GM12878 (cell line): ENCODE results near the gene PGK1. TPM values are rescaled to one million over a fixed set of nuclear protein-coding genes. Genes with fewer than 3 reads are reported as not detected.
"Not testable (repeated sequence)": the region's sequence is repeated elsewhere in the genome, so short reads cannot be mapped to it uniquely, and the experiment has no call there.

Experiments used
- ATAC-seq: fragments of 200-7000 bp; cut with Tn5 transposase; 3 replicates; pipeline ENCODE4 v1.9.1; 2020; ENCODE audit warnings: mild to moderate bottlenecking, moderate library complexity
- BruUV-seq: library from RNA; stranded (reverse); fragments of 400-500 nt; replicated peaks from 2 replicates; lab custom pipeline; 2021; lab: Mats Ljungman, UMichigan
- CTCF ChIA-PET: fragments of 300-600 bp; sonication (Branson Sonifier 250); formaldehyde crosslinking; extraction: SDS; loops from one replicate; lab custom pipeline; 2021; ENCODE audit warnings: inconsistent platforms; lab: Yijun Ruan, JAX
- POLR2A ChIA-PET: fragments of 350-600 bp; formaldehyde crosslinking; extraction: SDS; loops from one replicate; lab custom pipeline; 2021; ENCODE audit warnings: inconsistent platforms; lab: Charles Lee
- RAD21 ChIA-PET: fragments of 300-600 bp; sonication (Branson Sonifier 250); formaldehyde crosslinking; loops from one replicate; lab custom pipeline; 2023; ENCODE audit warnings: antibody characterized with exemption; ENCODE audit not compliant: unreplicated experiment; lab: Charles Lee
- SMC1A ChIA-PET: fragments of 300-600 bp; sonication (Branson Sonifier 250); formaldehyde crosslinking; loops from one replicate; lab custom pipeline; 2023; ENCODE audit not compliant: unreplicated experiment, uncharacterized antibody; lab: Charles Lee
- DNase-seq: peaks from one replicate; pipeline ENCODE4 v3.0.0-alpha.2; 2011; ENCODE audit warnings: low read depth, low spot score
- FAIRE-seq: peaks from 3 replicates; lab custom pipeline; 2011; peaks lifted over from hg19 to GRCh38; lab: Jason Lieb, UNC
- H2AFZ ChIP-seq: 2 replicates; pipeline ENCODE4 v1.6.0; 2011; ENCODE audit warnings: low read depth, low read length, control low read depth; ENCODE audit not compliant: control insufficient read depth
- H3K27ac ChIP-seq: 2 replicates; pipeline ENCODE4 v1.5.1; 2011; ENCODE audit warnings: control low read depth; ENCODE audit not compliant: control insufficient read depth, insufficient read depth
- H3K27me3 ChIP-seq, 2 experiments: replicated peaks in 1 of 2; 2 replicates each; pipeline versions ENCODE4 v1.6.0 to v1.6.1; 2011; ENCODE audit warnings: low read length in 1 of 2; ENCODE audit not compliant: control insufficient read depth in 2 of 2, insufficient read depth in 2 of 2
- H3K36me3 ChIP-seq, 2 experiments: 2 replicates each; pipeline ENCODE4 v1.5.1; 2011; ENCODE audit warnings: low read length in 1 of 2; ENCODE audit not compliant: control insufficient read depth in 2 of 2, insufficient read depth in 2 of 2
- H3K4me1 ChIP-seq: 2 replicates; pipeline ENCODE4 v1.6.1; 2011; ENCODE audit warnings: mild to moderate bottlenecking, low read length, moderate library complexity, mixed read lengths; ENCODE audit not compliant: control insufficient read depth, insufficient read depth
- H3K4me2 ChIP-seq: 2 replicates; pipeline ENCODE4 v1.6.0; 2011; ENCODE audit warnings: control low read depth; ENCODE audit not compliant: control insufficient read depth, insufficient read depth
- H3K4me3 ChIP-seq: fragments of 200-600 bp; sonication (generic); 2 replicates; pipeline ENCODE4 v1.5.1; 2016
- H3K79me2 ChIP-seq: 2 replicates; pipeline ENCODE4 v1.6.0; 2011; ENCODE audit warnings: low read length; ENCODE audit not compliant: control insufficient read depth, insufficient read depth
- H3K9ac ChIP-seq: 2 replicates; pipeline ENCODE4 v1.8.0; 2011; ENCODE audit warnings: low read length, control low read depth, mixed read lengths; ENCODE audit not compliant: control insufficient read depth, insufficient read depth
- H3K9me3 ChIP-seq: replicated peaks from 3 replicates; pipeline ENCODE4 v1.5.1; 2011; ENCODE audit warnings: mild to moderate bottlenecking, low read length; ENCODE audit not compliant: control insufficient read depth, insufficient read depth
- H4K20me1 ChIP-seq: 2 replicates; pipeline ENCODE4 v1.6.0; 2011; ENCODE audit not compliant: control insufficient read depth, insufficient read depth
- RFX5 ChIP-seq: IDR thresholded peaks from 2 replicates; pipeline ENCODE4 v1.6.1; 2011; ENCODE audit warnings: low read depth, low read length, improper control_type of control experiment
- in situ Hi-C: fragments of 300-500 bp; cut with MboI; formaldehyde crosslinking; loops from 9 replicates; pipeline ENCODE4 v1.14.3; 2018; ENCODE audit warnings: mixed read lengths
- intact Hi-C: fragments of 100-400 bp; cut with micrococcal nuclease; formaldehyde crosslinking; loops from one replicate; pipeline ENCODE4 v1.14.2; 2022; ENCODE audit not compliant: unreplicated experiment
- polyA plus RNA-seq, 11 experiments: library from polyadenylated mRNA; depleted of rRNA in 4 of 11; unstranded in 6 of 11; stranded (reverse) in 5 of 11; fragments of >200 nt; fragmentation: Nextera tagmentation in 4 of 11; fragmentation: Illumina TruSeq in 1 of 11; extraction: Ambion mirVana in 4 of 11; extraction: Trizol in 1 of 11; gene quantifications; 1 replicate in 1 of 11; 2 replicates in 10 of 11; pipeline versions ENCODE4 v1.2.1 to v1.2.3, GENCODE V29; 2011 to 2016; ENCODE audit warnings: inconsistent platforms in 2 of 11, missing spikeins in 2 of 11, low read depth in 1 of 11
- total RNA-seq, 4 experiments: library from RNA; depleted of rRNA in 3 of 4; stranded (reverse); fragments of >200 nt in 3 of 4; fragmentation: Illumina TruSeq in 1 of 4; extraction: Trizol in 1 of 4; gene quantifications; 2 replicates each; pipeline versions ENCODE4 v1.2.1 to v1.2.3, GENCODE V29; 2013 to 2021
- TF ChIP-seq, protein P1 (sequence below): fragments of 450-650 bp; IDR thresholded peaks from 2 replicates; pipeline ENCODE4 v1.6.1; 2018; ENCODE audit warnings: mild to moderate bottlenecking, low read depth, moderate library complexity; ENCODE audit not compliant: partially characterized antibody

PGK1 gene
- total and polyA plus RNA-seq, 10 of the 15 experiments (the other 5 are each of a cell fraction or from before 2014, with no cell fraction given) = 370 to 1,825 (median 629) TPM

DNA sequence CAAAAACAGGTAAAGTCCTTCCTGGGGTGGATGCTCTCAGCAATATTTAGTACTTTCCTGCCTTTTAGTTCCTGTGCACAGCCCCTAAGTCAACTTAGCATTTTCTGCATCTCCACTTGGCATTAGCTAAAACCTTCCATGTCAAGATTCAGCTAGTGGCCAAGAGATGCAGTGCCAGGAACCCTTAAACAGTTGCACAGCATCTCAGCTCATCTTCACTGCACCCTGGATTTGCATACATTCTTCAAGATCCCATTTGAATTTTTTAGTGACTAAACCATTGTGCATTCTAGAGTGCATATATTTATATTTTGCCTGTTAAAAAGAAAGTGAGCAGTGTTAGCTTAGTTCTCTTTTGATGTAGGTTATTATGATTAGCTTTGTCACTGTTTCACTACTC is 21.7 kb downstream of the PGK1 start:
- RAD21 ChIA-PET, H3K9me3 ChIP-seq, H3K27ac ChIP-seq, H2AFZ ChIP-seq, ATAC-seq, FAIRE-seq, H3K9ac ChIP-seq, H3K27me3 ChIP-seq, H3K4me1 ChIP-seq, intact Hi-C loops, H3K4me3 ChIP-seq, H4K20me1 ChIP-seq, DNase-seq, H3K4me2 ChIP-seq, in situ Hi-C loops: not testable (repeated sequence)
- SMC1A ChIA-PET = interaction anchor here (0.6 to 1.3 kb wide), 3 partner anchors 14 to 1042 kb away, joined by 3 read pairs; partner anchors contain the start of genes ATP7A and TAF9B
- Histone ChIP-seq H3K79me2 (peaks cover 14% of the 10 kb centered on the region), H3K36me3 (peaks cover 0 to 14% of the 10 kb centered on the region in 2 experiments; a peak in 3 of 4 replicates)
- BruUV-seq = TSS peak; percentile 45
- POLR2A ChIA-PET = interaction anchor here (0.7 kb wide), 1 partner anchor 820 kb away, joined by 3 read pairs; no protein-coding TSS in a partner anchor
- CTCF ChIA-PET = interaction anchor here (0.7 to 2.0 kb wide), 2 partner anchors 956 to 1939 kb away, joined by 3 to 4 read pairs; no protein-coding TSS in a partner anchor

DNA sequence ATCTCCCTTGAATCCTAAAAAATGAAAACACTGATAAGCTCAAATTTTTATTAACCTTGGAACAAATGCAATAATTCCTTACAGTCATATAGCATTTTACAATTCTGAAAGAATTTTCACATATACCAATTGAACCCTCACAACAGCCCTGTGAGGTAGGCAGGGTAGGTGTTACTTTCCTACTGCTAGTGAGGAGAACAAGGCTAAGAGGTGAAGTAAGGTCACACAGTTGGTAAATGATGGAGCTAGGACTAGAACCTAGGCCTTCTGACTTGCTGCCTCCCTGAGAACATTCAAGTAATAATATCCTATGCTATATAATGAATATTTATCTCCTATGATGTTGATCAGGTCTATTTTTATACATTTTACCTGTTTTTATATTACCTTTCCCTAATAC is 25.7 kb downstream of the PGK1 start:
- intact Hi-C loops (loop anchor here (10.0 kb wide), 2 partner anchors 385 to 955 kb away; no protein-coding TSS in a partner anchor), in situ Hi-C loops (no loop called here)
- no peak overlapping the region for H3K9ac ChIP-seq
- peaks cover 0 to 18% of the 10 kb centered on the region in 2 experiments; a peak in 2 of 4 replicates for H3K36me3 ChIP-seq
- H3K4me2 ChIP-seq = no peak overlapping the region
- ChIA-PET RAD21 (interaction anchor here (1.2 kb wide), 1 partner anchor 8 kb away, joined by 5 read pairs; no protein-coding TSS in a partner anchor), CTCF (interaction anchor here (1.6 to 2.0 kb wide), 2 partner anchors 12 to 23 kb away, joined by 5 to 7 read pairs; no protein-coding TSS in a partner anchor), SMC1A (interaction anchor here (2.5 kb wide), 1 partner anchor 14 kb away, joined by 8 read pairs; no protein-coding TSS in a partner anchor), POLR2A (interaction anchor here (1.3 kb wide), 1 partner anchor 12 kb away, joined by 4 read pairs; no protein-coding TSS in a partner anchor)
- no peak overlapping the region for H3K27ac ChIP-seq
- H2AFZ ChIP-seq = no peak overlapping the region
- no peaks in the 10 kb centered on the region for H3K4me1 ChIP-seq
- FAIRE-seq (no peak), ATAC-seq (peak; percentile 26; the same call in 1 of the 3 replicates), DNase-seq (no peak)
- H3K4me3 ChIP-seq = no peak overlapping the region
- no peaks in the 10 kb centered on the region for H3K9me3 ChIP-seq
- TF ChIP-seq, protein P1, sequence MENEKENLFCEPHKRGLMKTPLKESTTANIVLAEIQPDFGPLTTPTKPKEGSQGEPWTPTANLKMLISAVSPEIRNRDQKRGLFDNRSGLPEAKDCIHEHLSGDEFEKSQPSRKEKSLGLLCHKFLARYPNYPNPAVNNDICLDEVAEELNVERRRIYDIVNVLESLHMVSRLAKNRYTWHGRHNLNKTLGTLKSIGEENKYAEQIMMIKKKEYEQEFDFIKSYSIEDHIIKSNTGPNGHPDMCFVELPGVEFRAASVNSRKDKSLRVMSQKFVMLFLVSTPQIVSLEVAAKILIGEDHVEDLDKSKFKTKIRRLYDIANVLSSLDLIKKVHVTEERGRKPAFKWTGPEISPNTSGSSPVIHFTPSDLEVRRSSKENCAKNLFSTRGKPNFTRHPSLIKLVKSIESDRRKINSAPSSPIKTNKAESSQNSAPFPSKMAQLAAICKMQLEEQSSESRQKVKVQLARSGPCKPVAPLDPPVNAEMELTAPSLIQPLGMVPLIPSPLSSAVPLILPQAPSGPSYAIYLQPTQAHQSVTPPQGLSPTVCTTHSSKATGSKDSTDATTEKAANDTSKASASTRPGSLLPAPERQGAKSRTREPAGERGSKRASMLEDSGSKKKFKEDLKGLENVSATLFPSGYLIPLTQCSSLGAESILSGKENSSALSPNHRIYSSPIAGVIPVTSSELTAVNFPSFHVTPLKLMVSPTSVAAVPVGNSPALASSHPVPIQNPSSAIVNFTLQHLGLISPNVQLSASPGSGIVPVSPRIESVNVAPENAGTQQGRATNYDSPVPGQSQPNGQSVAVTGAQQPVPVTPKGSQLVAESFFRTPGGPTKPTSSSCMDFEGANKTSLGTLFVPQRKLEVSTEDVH = peak; percentile 23
- no peak for TF ChIP-seq RFX5
- H4K20me1 ChIP-seq = peaks cover 4% of the 10 kb centered on the region; the same call in 1 of the 2 replicates
- no peaks in the 10 kb centered on the region; the same call in 1 of the 2 replicates for H3K79me2 ChIP-seq
- H3K27me3 ChIP-seq = no peaks in the 10 kb centered on the region
- BruUV-seq = no TSS peak
